Medulla oblongata (tissue), 1 donor: ENCODE data around the gene TREM1.
"Not testable (repeated sequence)": the region's sequence is repeated elsewhere in the genome, so short reads cannot be mapped to it uniquely, and the experiment has no call there.

Experiments
- DNase-seq: peaks from one replicate; pipeline ENCODE4 v3.0.0-alpha.2; 2015; ENCODE audit errors: extremely low spot score

TREM1 gene

GRCh38 chr6:41258196-41258493, 28.3 kb downstream of the TREM1 start:
- no peak for DNase-seq

- no peak for DNase-seq
These were observed 28.9 kb downstream of the TREM1 start for GRCh38 chr6:41257369-41258195.

GRCh38 chr6:41256383-41256782, 30.1 kb downstream of the TREM1 start:
- no peak for DNase-seq

- no peak for DNase-seq
These were observed 30.7 kb downstream of the TREM1 start for GRCh38 chr6:41255638-41256246.

GRCh38 chr6:41255110-41255509, 31.4 kb downstream of the TREM1 start:
- no peak for DNase-seq

GRCh38 chr6:41252401-41253169, 33.9 kb downstream of the TREM1 start:
- DNase-seq, result no peak

- DNase-seq, result no peak
These were observed 38.4 kb downstream of the TREM1 start for GRCh38 chr6:41247882-41248705.

- no peak for DNase-seq
These were observed 39.1 kb downstream of the TREM1 start for GRCh38 chr6:41247288-41247865.

- not testable (repeated sequence) for DNase-seq
These were observed 40.0 kb downstream of the TREM1 start for GRCh38 chr6:41246529-41246928.

- DNase-seq, result no peak
These were observed 46.9 kb downstream of the TREM1 start for GRCh38 chr6:41239467-41240159.

- DNase-seq, result no peak
These were observed 49.4 kb downstream of the TREM1 start for GRCh38 chr6:41237128-41237527.

GRCh38 chr6:41236276-41236675, 50.2 kb downstream of the TREM1 start:
- no peak for DNase-seq

GRCh38 chr6:41232667-41233066, 53.8 kb downstream of the TREM1 start:
- no peak for DNase-seq

GRCh38 chr6:41231246-41231645, 55.2 kb downstream of the TREM1 start:
- DNase-seq, result no peak

GRCh38 chr6:41229721-41230120, 56.8 kb downstream of the TREM1 start:
- DNase-seq, result no peak

- DNase-seq, result no peak
These were observed 57.9 kb downstream of the TREM1 start for GRCh38 chr6:41228616-41229015.

GRCh38 chr6:41228096-41228495, 58.4 kb downstream of the TREM1 start, which contains the start of gene TREML4:
TSS of gene TREML4 (plus strand) at chr6:41228349. CDS start at chr6:41228428, 79 bp downstream.
- DNase-seq, result no peak

- no peak for DNase-seq
These were observed 59.7 kb downstream of the TREM1 start for GRCh38 chr6:41226752-41227151.

GRCh38 chr6:41224800-41225199, 61.7 kb downstream of the TREM1 start:
- no peak for DNase-seq
